GM23338 (cell line): Measurements from ENCODE around the gene PTPRS.

Experiments
- CREB1 ChIP-seq: fragments of 250-450 bp; sonication (Bioruptor Pico); IDR thresholded peaks from 2 replicates; pipeline ENCODE4 v1.5.0; 2020; ENCODE audit warnings: low read depth, mild to moderate bottlenecking, moderate library complexity
- ETS1 ChIP-seq: IDR thresholded peaks from 2 replicates; pipeline ENCODE4 v1.6.1; 2016; ENCODE audit warnings: antibody characterized with exemption
- EZH2 ChIP-seq: fragments of 200-600 bp; sonication (generic); IDR thresholded peaks from one replicate; pipeline ENCODE4 v1.8.0; 2017; ENCODE audit warnings: antibody characterized with exemption, mild to moderate bottlenecking, low read depth; ENCODE audit not compliant: unreplicated experiment
- EZH2phosphoT487 ChIP-seq: fragments of 200-600 bp; sonication (generic); IDR thresholded peaks from one replicate; pipeline ENCODE4 v1.8.1; 2018; ENCODE audit warnings: antibody characterized with exemption; ENCODE audit not compliant: unreplicated experiment
- JUNB ChIP-seq: IDR thresholded peaks from one replicate; pipeline ENCODE4 v1.6.1; 2016; ENCODE audit warnings: antibody characterized with exemption; ENCODE audit not compliant: unreplicated experiment
- NANOG ChIP-seq: IDR thresholded peaks from 2 replicates; pipeline ENCODE4 v1.6.1; 2016; ENCODE audit warnings: antibody characterized with exemption, borderline replicate concordance
- POLR2AphosphoS5 ChIP-seq: IDR thresholded peaks from 2 replicates; pipeline ENCODE4 v1.6.1; 2016; ENCODE audit warnings: antibody characterized with exemption, low read depth
- REST ChIP-seq: IDR thresholded peaks from one replicate; pipeline ENCODE4 v1.6.1; 2018; ENCODE audit warnings: antibody characterized with exemption; ENCODE audit not compliant: unreplicated experiment
- STAT1 ChIP-seq: IDR thresholded peaks from one replicate; pipeline ENCODE4 v1.6.1; 2016; ENCODE audit warnings: antibody characterized with exemption; ENCODE audit not compliant: unreplicated experiment
- ZNF331 ChIP-seq: fragments of 250-450 bp; sonication (Bioruptor Pico); IDR thresholded peaks from 2 replicates; pipeline ENCODE4 v1.5.0; 2020; ENCODE audit warnings: low read depth, mild to moderate bottlenecking, moderate library complexity
- TF ChIP-seq, protein P1 (sequence below), 2 experiments: fragments of 200-600 bp in 1 of 2; sonication (generic) in 1 of 2; conservative IDR thresholded peaks; 2 replicates each; pipeline versions ENCODE4 v1.5.1 to v1.6.1; 2016 to 2017; ENCODE audit warnings: antibody characterized with exemption in 2 of 2, low read depth in 2 of 2, mild to moderate bottlenecking in 2 of 2, moderate library complexity in 1 of 2

- TF ChIP-seq EZH2phosphoT487 = no peak
- TF ChIP-seq, protein P1, sequence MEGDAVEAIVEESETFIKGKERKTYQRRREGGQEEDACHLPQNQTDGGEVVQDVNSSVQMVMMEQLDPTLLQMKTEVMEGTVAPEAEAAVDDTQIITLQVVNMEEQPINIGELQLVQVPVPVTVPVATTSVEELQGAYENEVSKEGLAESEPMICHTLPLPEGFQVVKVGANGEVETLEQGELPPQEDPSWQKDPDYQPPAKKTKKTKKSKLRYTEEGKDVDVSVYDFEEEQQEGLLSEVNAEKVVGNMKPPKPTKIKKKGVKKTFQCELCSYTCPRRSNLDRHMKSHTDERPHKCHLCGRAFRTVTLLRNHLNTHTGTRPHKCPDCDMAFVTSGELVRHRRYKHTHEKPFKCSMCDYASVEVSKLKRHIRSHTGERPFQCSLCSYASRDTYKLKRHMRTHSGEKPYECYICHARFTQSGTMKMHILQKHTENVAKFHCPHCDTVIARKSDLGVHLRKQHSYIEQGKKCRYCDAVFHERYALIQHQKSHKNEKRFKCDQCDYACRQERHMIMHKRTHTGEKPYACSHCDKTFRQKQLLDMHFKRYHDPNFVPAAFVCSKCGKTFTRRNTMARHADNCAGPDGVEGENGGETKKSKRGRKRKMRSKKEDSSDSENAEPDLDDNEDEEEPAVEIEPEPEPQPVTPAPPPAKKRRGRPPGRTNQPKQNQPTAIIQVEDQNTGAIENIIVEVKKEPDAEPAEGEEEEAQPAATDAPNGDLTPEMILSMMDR (conservative IDR thresholded peaks at IDR 0.05; ENCODE audit: low read depth in 2 of 2) = no peak
- TF ChIP-seq REST = no peak
- no peak for TF ChIP-seq EZH2
- no peak for TF ChIP-seq POLR2AphosphoS5
- no peak for TF ChIP-seq JUNB
- TF ChIP-seq ZNF331 (CRISPR knock-in tag) = no peak
- TF ChIP-seq NANOG = no peak
- no peak for TF ChIP-seq CREB1 (CRISPR knock-in tag)
- no peak for TF ChIP-seq STAT1
- no peak for TF ChIP-seq ETS1
Observed at GRCh38 chr19:5333581-5334365, 6.8 kb downstream of the PTPRS start.
